Hippocampal formation (tissue), 2 donors: ENCODE results near the gene FNDC3B.

Experiments
- DNase-seq, 2 donors: peaks; one replicate each; lab custom pipeline; 2025; lab: John Stamatoyannopoulos, UW

The FNDC3B gene

GRCh38 chr3:172310428-172310760, 271.0 kb downstream of the FNDC3B start:
- DNase-seq: no peak

GRCh38 chr3:172311217-172311616, 271.8 kb downstream of the FNDC3B start:
- DNase-seq: no peak

- no peak for DNase-seq
Measured at GRCh38 chr3:172312001-172312400, 272.6 kb downstream of the FNDC3B start.

DNA sequence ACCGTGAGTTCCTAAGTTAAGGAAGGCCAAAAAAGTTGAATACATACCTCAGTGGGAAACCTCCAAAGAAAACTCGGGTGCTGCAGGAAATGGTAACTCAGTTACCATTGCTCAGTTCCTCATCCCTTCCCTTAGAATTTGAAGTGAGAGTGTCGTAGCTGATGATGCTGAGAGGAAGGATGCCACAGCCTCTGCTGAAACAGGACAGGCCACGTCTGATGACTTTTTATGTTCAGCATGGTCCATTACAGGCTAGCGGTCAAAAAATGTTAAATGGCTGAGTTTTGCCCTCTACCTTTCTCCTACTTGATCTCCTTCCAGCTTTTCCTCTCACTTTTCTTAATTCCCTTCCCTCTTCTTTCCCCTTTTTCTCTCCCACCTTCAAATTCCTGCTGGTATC, 273.3 kb downstream of the FNDC3B start:
- DNase-seq: no peak

GRCh38 chr3:172313671-172314070, 274.3 kb downstream of the FNDC3B start:
- DNase-seq: peak in 1 of 2 donors; percentile 33

GRCh38 chr3:172314591-172315160, 275.3 kb downstream of the FNDC3B start:
- no peak for DNase-seq

DNA sequence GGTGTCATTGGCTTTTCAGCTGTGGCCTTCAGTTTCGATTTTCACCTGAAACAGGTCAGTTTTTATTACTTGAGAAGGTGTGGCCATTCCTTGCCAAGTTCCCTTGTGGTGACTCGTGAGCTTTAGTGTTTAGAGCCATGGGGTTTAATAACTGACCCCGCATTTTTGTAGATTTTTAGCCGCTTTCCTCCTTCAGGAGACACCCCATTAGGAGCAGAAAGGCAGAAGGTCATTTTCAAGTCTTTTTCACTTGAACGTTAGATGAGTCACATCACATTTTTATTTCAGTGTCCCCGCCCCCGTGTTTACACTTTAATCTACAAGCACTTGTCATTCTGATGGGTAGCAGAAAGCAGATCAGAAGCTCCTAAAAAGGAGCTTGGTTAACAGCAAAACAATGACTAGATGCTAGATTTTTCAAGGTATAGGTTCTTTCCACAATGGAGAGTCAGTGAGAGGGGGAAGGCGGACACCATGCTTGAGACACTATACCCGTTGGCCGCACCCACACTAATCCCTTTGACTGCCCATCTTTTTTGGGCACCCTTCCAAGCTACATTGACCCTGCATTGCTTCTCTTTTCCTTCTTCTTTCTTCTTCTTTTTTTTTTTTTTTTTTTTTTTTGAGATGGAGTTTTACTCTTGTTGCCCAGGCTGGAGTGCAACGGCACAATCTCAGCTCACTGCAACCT, 276.2 kb downstream of the FNDC3B start:
- no peak for DNase-seq

GRCh38 chr3:172316758-172317157, 277.4 kb downstream of the FNDC3B start:
- DNase-seq: no peak

GRCh38 chr3:172317481-172317880, 278.1 kb downstream of the FNDC3B start:
- DNase-seq: no peak

- no peak for DNase-seq
Measured at GRCh38 chr3:172317984-172318383, 278.6 kb downstream of the FNDC3B start.

DNA sequence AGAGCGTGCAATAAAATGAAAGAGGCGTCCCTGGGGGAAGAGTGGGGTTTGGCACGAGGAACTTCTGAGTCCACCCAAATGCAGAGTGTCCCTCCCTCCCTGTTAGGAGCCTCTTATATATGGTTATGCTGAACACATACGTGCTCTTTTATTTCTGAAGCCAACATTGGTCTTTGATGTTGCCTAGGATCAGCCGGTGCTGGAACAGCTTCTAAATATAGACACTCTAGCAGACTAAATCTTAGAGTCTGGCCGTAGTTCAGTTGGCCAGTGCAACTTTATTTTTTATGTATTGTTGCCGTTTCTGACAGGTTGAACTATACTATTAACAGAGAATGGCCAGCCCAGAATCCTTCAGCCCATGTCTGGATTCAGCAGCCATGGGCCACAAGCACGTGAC, 280.2 kb downstream of the FNDC3B start:
- no peak for DNase-seq

DNA sequence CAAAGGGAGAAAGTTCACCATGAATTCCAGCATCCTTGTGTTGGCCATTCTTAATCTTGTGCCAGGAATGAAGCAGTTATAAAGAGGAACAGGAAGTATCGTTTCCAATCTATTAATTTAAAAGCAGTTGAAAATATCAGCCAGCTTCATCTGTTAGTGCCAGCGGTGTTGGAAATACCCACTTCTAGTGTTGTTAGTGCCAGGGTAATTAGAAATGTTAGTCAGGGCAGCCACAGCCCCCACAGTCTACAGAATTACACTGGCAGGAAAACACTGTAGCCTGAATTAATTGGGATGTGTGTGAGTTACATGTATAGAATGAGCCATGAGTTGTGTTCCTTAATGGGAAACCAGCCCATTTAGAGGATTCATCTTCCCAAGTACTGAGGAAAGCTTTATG, 281.1 kb downstream of the FNDC3B start:
- no peak for DNase-seq

GRCh38 chr3:172321035-172321434, 281.7 kb downstream of the FNDC3B start:
- DNase-seq: no peak

GRCh38 chr3:172323894-172324610, 284.7 kb downstream of the FNDC3B start:
- DNase-seq: no peak

DNA sequence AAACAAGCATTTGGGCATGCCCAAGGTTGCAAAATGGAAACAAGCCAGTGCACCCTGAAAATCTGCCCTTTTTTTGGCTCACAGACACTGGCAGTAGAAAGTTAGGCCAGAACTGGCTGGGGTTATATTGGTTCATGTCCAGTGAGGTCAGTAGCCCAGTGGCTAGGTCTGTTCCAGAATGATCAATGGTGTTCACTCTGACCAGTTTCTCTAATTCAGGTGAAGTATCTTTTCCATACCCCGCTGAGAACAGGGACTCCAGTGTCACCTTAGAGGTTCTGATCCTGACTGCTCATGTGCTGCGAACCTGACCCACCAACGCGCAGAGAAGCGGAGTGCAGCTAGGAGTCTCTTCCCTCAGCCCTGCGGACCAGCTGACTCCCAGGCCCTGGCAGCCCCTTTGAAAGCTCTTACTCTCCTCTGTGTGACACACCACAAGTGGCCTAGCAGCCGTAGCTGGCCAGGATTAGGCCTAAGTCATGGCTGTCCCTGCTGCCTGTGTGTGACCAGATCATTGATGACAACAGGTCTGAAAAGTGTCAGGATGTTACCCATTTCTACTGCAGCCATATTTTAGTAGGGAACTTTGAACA, 285.3 kb downstream of the FNDC3B start:
- no peak for DNase-seq

- DNase-seq: no peak
Measured at GRCh38 chr3:172325461-172325860, 286.1 kb downstream of the FNDC3B start.

- no peak for DNase-seq
Measured at GRCh38 chr3:172326993-172327392, 287.6 kb downstream of the FNDC3B start.

DNA sequence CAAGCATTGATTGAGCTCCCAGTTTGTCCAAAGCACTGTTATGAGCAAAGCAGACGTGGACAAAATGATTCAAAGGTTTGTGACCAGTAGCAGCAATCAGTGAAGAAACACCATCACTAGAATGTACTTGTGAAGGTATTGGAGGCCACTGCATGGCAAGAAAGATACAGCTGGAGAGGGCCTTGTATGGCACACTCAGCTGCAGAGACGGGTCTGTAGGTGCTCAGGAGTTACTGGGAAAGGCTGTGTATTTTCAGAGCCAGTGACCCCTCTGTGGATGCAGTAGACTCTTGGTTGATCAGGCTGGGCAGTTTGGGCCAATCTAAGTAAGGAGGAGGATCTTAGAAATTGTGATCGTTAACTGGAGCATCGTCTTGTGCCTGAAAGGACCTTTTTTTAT, 288.9 kb downstream of the FNDC3B start:
- DNase-seq: no peak

DNA sequence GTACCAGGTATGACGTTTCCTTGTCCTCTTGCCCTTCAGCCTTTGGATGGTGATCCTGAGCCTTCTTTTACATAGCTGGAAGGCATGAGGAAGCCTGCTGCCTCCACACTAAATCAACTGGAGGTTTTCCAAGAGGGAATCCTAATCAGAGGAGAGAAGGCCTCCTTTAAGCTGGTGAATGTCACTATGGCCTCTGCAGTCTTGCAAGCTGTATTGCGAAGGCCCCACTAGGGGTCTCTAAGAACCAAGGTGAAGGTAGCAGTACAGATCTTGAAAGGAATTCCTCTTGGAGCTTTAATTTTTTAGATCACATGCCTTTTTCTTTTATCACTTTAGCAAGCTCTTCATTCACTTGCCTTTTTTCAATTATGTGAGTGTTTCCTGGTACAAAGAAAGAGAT, 289.7 kb downstream of the FNDC3B start:
- no peak for DNase-seq

DNA sequence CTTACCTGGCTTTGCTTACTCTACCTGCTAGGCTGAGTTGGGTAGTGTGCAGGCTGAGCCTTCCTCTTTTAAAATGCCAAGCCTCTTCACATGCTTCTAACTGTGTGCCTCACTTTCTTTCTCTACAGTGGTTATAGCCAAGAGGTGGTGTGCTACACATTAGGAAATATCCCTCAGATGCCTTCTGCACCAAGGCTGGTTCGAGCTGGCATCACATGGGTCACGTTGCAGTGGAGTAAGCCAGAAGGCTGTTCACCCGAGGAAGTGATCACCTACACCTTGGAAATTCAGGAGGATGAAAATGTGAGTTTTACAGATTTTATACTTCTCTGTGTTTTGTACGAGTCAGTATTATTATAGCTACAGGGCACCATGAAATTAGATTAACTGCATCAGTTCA, 291.0 kb downstream of the FNDC3B start:
- no peak for DNase-seq

- DNase-seq: peak; percentile 26 to 52
Measured at GRCh38 chr3:172332256-172333041, 293.1 kb downstream of the FNDC3B start.

GRCh38 chr3:172333042-172333377, 293.6 kb downstream of the FNDC3B start:
- no peak for DNase-seq
